Calu3 (cell line): ENCODE data around the gene DLG2. TPM values are rescaled to one million over a fixed set of nuclear protein-coding genes. Genes with fewer than 3 reads are reported as not detected.

ENCODE experiments used
- BruUV-seq: library from RNA; stranded (reverse); fragments of 400-500 nt; replicated peaks from 2 replicates; lab custom pipeline; 2021; lab: Mats Ljungman, UMichigan
- CTCF ChIA-PET: fragments of 300-600 bp; sonication (Branson Sonifier 250); formaldehyde crosslinking; loops from one replicate; lab custom pipeline; 2022; ENCODE audit warnings: antibody characterized with exemption; lab: Charles Lee
- DNase-seq: peaks from one replicate; pipeline ENCODE4 v3.0.0; 2022
- H3K27ac Mint-ChIP-seq: one replicate; pipeline ENCODE4 v1.8.0; 2022; ENCODE audit warnings: mixed read lengths; ENCODE audit not compliant: unreplicated experiment
- H3K27me3 Mint-ChIP-seq: one replicate; pipeline ENCODE4 v1.8.0; 2022; ENCODE audit warnings: mixed read lengths; ENCODE audit not compliant: unreplicated experiment
- H3K36me3 Mint-ChIP-seq: one replicate; pipeline ENCODE4 v1.8.0; 2022; ENCODE audit warnings: mild to moderate bottlenecking, moderate library complexity, mixed read lengths; ENCODE audit not compliant: insufficient read depth, unreplicated experiment
- H3K4me1 Mint-ChIP-seq: one replicate; pipeline ENCODE4 v1.8.0; 2022; ENCODE audit warnings: mild to moderate bottlenecking, low read depth, mixed read lengths; ENCODE audit not compliant: unreplicated experiment
- H3K4me3 Mint-ChIP-seq: one replicate; pipeline ENCODE4 v1.8.0; 2022; ENCODE audit warnings: mild to moderate bottlenecking, low read depth, moderate library complexity, mixed read lengths; ENCODE audit not compliant: unreplicated experiment
- H3K9me3 Mint-ChIP-seq: one replicate; pipeline ENCODE4 v1.8.0; 2022; ENCODE audit warnings: low read depth, mixed read lengths; ENCODE audit not compliant: unreplicated experiment
- CTCF ChIP-seq: fragments of 200-600 bp; IDR thresholded peaks from one replicate; pipeline ENCODE4 v1.8.0; 2022; ENCODE audit warnings: antibody characterized with exemption; ENCODE audit not compliant: unreplicated experiment
- intact Hi-C: fragments of 100-400 bp; cut with micrococcal nuclease; formaldehyde crosslinking; loops from one replicate; pipeline ENCODE4 v1.10.0; 2022; ENCODE audit not compliant: unreplicated experiment
- total RNA-seq: library from RNA; stranded (reverse); gene quantifications from 2 replicates; pipeline ENCODE4 v1.2.3, GENCODE V29; 2022

DLG2 gene
- total RNA-seq, 1 experiment from 2014 or later: 0.71 TPM

DNA sequence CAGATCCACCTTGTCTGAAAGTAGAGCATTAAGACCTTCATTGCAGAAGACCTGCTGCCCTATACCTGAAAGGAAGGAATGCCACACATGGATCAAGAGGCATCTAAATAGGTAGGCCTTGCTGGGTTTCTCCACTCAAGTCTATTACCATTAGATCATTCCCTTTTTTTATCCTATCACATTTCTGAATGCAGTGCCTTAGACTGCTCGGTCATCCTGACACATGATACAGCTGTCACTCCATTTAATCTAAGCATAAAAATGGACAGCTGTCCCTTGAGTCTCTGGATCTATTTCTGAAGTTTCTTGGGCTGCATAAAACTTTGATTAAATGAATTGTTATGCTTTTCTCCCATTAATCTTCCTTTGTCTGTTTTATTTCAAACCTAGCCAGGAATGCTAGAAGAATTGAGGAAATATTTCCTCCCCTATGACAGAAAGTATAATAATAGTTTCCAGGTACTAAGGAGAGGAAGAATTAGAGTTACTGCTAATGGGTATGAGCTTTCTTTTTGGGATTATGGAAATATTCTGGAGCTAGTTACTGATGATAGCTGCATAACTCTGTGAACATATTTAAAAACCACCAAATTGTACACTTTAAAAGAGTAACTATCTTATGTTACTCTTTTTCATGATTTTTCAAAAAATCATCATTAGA, 88.0 kb downstream of the DLG2 start:
- Mint-ChIP-seq H3K27me3 (peaks cover under 1% of the 10 kb centered on the region), H3K4me3 (no peak overlapping the region), H3K9me3 (no peaks in the 10 kb centered on the region), H3K27ac (no peak overlapping the region), H3K36me3 (no peaks in the 10 kb centered on the region), H3K4me1 (no peaks in the 10 kb centered on the region)
- intact Hi-C loops: no loop called here
- TF ChIP-seq CTCF: no peak
- no TSS peak for BruUV-seq
- CTCF ChIA-PET: no interaction called here
- no peak for DNase-seq

- BruUV-seq: no TSS peak
- Mint-ChIP-seq H3K36me3 (no peaks in the 10 kb centered on the region), H3K4me1 (no peaks in the 10 kb centered on the region), H3K27me3 (no peaks in the 10 kb centered on the region), H3K27ac (no peak overlapping the region), H3K9me3 (no peaks in the 10 kb centered on the region), H3K4me3 (no peak overlapping the region)
- TF ChIP-seq CTCF: no peak
- intact Hi-C loops: no loop called here
- CTCF ChIA-PET: no interaction called here
- no peak for DNase-seq
Measured at GRCh38 chr11:85536438-85536837, 90.7 kb downstream of the DLG2 start.

GRCh38 chr11:85534806-85535205, 92.3 kb downstream of the DLG2 start:
- BruUV-seq: no TSS peak
- no peaks in the 10 kb centered on the region for H3K27me3 Mint-ChIP-seq

GRCh38 chr11:85531191-85531897, 95.8 kb downstream of the DLG2 start:
- H3K4me1 Mint-ChIP-seq: no peaks in the 10 kb centered on the region
- H3K27me3 Mint-ChIP-seq: no peaks in the 10 kb centered on the region
- CTCF ChIA-PET: no interaction called here
- no TSS peak for BruUV-seq
- H3K4me3 Mint-ChIP-seq: no peak overlapping the region
- no peaks in the 10 kb centered on the region for H3K9me3 Mint-ChIP-seq
- intact Hi-C loops: no loop called here
- TF ChIP-seq CTCF: no peak
- H3K36me3 Mint-ChIP-seq: no peaks in the 10 kb centered on the region
- no peak overlapping the region for H3K27ac Mint-ChIP-seq
- no peak for DNase-seq

More at GRCh38 chr11:85534806-85535205, 92.3 kb downstream of the DLG2 start:
- no peaks in the 10 kb centered on the region for H3K36me3 Mint-ChIP-seq
- no peaks in the 10 kb centered on the region for H3K4me1 Mint-ChIP-seq
- intact Hi-C loops: no loop called here
- no peak for DNase-seq
- CTCF ChIA-PET: no interaction called here
- no peaks in the 10 kb centered on the region for H3K9me3 Mint-ChIP-seq
- H3K4me3 Mint-ChIP-seq: no peak overlapping the region
- no peak overlapping the region for H3K27ac Mint-ChIP-seq
- TF ChIP-seq CTCF: no peak
